Motor neuron (in vitro differentiated cells): ENCODE data around the gene ACAD8. TPM values are rescaled to one million over a fixed set of nuclear protein-coding genes. Genes with fewer than 3 reads are reported as not detected.

Source experiments
- ATAC-seq, 8 experiments: fragments of 200-7000 bp; cut with Tn5 transposase; replicated peaks in 6 of 8; 2 replicates each; pipeline ENCODE4 v1.8.0; 2021; ENCODE audit warnings: mild to moderate bottlenecking in 8 of 8, moderate library complexity in 8 of 8
- H3K27ac ChIP-seq, 2 donors: fragments of 250-450 bp; sonication (Bioruptor Pico); 2 replicates each; pipeline ENCODE4 v1.9.0; 2021; ENCODE audit warnings: antibody characterized with exemption in 2 of 2, mild to moderate bottlenecking in 2 of 2, moderate library complexity in 1 of 2
- H3K4me1 ChIP-seq, 2 donors: fragments of 250-450 bp; sonication (Bioruptor Pico); replicated peaks in 1 of 2; 2 replicates each; pipeline ENCODE4 v1.6.1; 2021; ENCODE audit warnings: antibody characterized with exemption in 2 of 2, mild to moderate bottlenecking in 2 of 2, moderate library complexity in 1 of 2
- H3K4me3 ChIP-seq, 5 donors: fragments of 250-450 bp; sonication (Bioruptor Pico); 2 replicates each; pipeline ENCODE4 v1.9.0; 2021; ENCODE audit warnings: antibody characterized with exemption in 5 of 5, mild to moderate bottlenecking in 5 of 5, moderate library complexity in 4 of 5
- WGBS, 10 experiments: fragments of 450-650 bp; shearing (Covaris generic); methylation state at CpG; one replicate each; pipeline ENCODE4 v1.0.0; 2022; 5-methylcytosine and 5-hydroxymethylcytosine counted together
- in situ Hi-C, 9 experiments: fragments of 400-800 bp; cut with MboI; loops; one replicate each; pipeline ENCODE4 v1.15.0; 2021; ENCODE audit warnings: low sequenced_read_pairs in 9 of 9, low pct_unique_long_range_greater_than_20kb in 2 of 9; ENCODE audit not compliant: unreplicated experiment in 9 of 9
- total RNA-seq, 8 experiments: library from RNA; unstranded; fragments of 300-600 nt; gene quantifications; 2 replicates each; pipeline versions ENCODE4 v1.2.3 to v1.2.4, GENCODE V29; 2022

ACAD8 gene
- total RNA-seq, 8 experiments from 2014 or later, result 21.4 to 45.0 (median 28.2) TPM

DNA sequence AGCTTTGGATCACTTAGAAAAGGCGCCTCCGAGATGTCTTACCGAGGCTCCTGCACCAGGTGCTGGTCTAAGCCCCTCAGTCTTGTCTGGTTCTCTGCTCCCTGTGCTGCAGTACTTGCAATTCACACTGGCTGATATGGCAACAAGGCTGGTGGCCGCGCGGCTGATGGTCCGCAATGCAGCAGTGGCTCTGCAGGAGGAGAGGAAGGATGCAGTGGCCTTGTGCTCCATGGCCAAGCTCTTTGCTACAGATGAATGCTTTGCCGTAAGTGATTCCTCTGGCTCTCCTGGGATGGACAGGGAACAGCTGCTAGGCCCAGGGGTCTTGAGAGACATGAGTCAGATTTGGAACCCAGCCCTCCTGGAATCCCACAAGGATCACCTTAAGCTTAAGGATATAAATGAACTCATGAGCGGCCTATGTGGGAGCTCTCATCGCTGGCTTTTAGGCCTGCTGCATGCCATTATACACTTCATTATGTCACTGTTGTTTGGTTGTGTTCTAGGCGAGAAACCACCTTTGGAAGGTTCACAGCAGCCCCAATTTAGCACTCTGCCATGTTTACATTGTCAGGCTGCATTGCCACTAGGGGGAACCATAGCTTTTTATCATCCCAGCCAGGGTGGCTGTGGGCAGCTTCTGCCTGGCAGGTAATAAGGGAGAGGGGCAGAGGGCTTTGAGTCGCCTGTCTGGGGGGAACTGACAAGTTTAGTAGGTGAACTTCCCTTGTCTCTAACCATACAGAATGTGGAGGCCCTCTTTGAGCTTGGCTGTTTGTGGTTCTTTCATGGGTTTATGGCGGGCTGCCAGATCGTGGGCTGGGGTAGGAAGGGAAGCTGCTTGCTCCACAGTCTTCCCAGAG, 8.5 kb downstream of the ACAD8 start:
- H3K27ac ChIP-seq, result no peak overlapping the region
- WGBS, 10 experiments, result 72 to 100% (median 84%) methylated on average over 1 to 9 of the region's 14 CpGs; no CpG with 5 or more reads in 2 of the 10 experiments
- H3K4me1 ChIP-seq, result no peaks in the 10 kb centered on the region
- in situ Hi-C loops, result no loop called here
- peak in 3 of 8 experiments; percentile 36 to 50 (median 45) for ATAC-seq
- H3K4me3 ChIP-seq, result no peak overlapping the region

- in situ Hi-C loops, result no loop called here
- Histone ChIP-seq H3K4me1 (peaks cover 0 to 6% of the 10 kb centered on the region in 2 donors), H3K4me3 (no peak overlapping the region), H3K27ac (no peak overlapping the region)
- WGBS, 10 experiments, result 30 to 100% (median 91%) methylated on average over 1 to 7 of the region's 7 CpGs
- ATAC-seq, result peak in 3 of 8 experiments; percentile 10 to 52 (median 51)
Measured at GRCh38 chr11:134264966-134265764, 11.8 kb downstream of the ACAD8 start.

DNA sequence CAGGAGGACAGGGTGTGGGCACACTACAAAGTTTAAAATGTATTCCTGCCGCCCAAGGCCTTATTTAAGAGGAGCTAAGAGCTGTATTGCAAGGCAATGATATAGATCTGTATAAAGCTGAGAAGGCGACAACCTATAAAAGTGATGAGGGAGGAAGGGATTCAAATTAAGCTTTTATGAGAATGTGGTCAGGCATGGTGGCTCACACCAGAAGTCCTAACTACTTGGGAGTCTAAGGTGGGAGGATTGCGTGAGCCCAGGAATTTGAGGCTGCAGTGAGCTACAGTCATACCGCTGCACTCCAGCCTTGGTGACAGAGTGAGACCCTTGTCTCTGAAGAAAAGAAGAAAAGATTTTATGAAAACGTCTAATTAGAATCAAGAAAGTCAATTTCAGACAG, 13.1 kb downstream of the ACAD8 start:
- peak in 3 of 8 experiments; percentile 17 to 30 (median 21) for ATAC-seq
- Histone ChIP-seq H3K4me1 (peaks cover 0 to 6% of the 10 kb centered on the region in 2 donors), H3K27ac (no peak overlapping the region), H3K4me3 (no peak overlapping the region)
- in situ Hi-C loops, result no loop called here
- WGBS, 10 experiments, result 11 to 98% (median 92%) methylated on average over 1 to 5 of the region's 5 CpGs

GRCh38 chr11:134266841-134267251, 13.5 kb downstream of the ACAD8 start:
- 0 to 100% (median 68%) methylated on average over 1 to 3 of the region's 3 CpGs for WGBS, 10 experiments
- peak in 3 of 8 experiments; percentile 87 to 96 (median 96) for ATAC-seq
- H3K27ac ChIP-seq, result no peak overlapping the region
- in situ Hi-C loops, result no loop called here
- H3K4me3 ChIP-seq, result no peak overlapping the region
- H3K4me1 ChIP-seq, result peaks cover 0 to 6% of the 10 kb centered on the region in 2 donors

DNA sequence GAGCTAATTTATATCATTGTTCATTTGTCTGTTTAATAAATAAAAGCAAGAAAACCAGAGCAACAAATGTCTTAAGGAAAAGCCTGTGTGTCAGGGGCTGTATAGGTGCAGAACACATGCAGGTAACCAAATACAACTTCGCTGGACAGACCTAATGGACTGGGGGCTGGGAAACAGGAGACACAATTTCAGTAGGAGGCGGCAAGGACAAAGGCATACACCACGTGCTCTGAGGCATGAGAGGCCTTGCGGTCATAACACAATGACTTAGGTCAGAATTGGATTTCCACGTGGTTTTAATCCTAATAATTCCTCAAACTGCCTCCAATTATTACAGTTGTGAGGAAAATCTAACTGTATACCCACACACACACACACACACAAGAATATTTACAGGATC, 14.1 kb downstream of the ACAD8 start:
- no peak for ATAC-seq
- H3K4me1 ChIP-seq, result peaks cover 1 to 6% of the 10 kb centered on the region in 2 donors
- no peak overlapping the region for H3K27ac ChIP-seq
- 0 to 100% (median 61%) methylated on average over 1 to 5 of the region's 5 CpGs; no CpG with 5 or more reads in 1 of the 10 experiments for WGBS, 10 experiments
- no peak overlapping the region for H3K4me3 ChIP-seq
- in situ Hi-C loops, result no loop called here

DNA sequence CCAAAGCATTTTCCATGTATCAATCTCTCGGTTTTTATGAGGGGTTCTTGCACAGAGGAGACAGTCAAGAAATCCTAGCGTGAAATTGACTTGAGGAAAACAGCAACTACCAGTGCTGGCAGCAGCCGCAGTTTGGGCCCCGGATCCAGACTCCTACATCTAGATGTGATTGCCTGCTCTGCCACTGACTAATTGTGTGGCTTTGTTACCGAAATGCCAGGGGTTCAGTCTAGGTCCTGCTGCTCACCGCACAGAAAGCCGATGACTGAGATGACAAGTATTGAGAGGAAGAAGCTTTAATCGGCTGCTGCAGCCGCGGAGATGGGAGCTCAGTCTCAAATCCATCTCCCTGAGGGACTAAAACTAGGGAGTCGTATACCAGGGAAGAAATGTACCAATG, 14.6 kb downstream of the ACAD8 start:
- Histone ChIP-seq H3K27ac (no peak overlapping the region), H3K4me3 (no peak overlapping the region), H3K4me1 (peaks cover 6 to 11% of the 10 kb centered on the region in 2 donors)
- in situ Hi-C loops, result no loop called here
- WGBS, 10 experiments, result 80 to 98% (median 89%) methylated on average over 5 to 11 of the region's 11 CpGs; no CpG with 5 or more reads in 2 of the 10 experiments
- ATAC-seq, result no peak

DNA sequence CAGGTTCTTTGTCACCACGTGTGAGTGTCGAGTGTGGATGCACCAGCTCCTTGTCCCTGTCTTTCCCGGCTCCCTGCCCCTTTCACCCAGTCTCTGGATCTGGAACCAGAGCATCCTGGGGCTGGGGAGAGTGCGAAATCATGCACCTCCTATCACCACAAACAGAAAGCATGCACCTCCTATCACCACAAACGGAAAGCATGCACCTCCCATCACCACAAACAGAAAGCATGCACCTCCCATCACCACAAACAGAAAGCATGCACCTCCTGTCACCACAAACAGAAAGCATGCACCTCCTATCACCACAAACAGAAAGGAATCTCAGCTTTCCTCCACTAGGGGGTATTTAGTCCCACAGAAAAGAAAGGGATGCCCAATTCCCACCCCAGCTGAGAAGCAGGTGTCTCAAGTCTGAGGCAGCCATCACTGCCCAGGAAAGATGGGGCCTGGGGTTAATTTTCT, 16.9 kb downstream of the ACAD8 start:
- Histone ChIP-seq H3K4me3 (no peak overlapping the region), H3K4me1 (peaks cover 6 to 16% of the 10 kb centered on the region in 2 donors), H3K27ac (no peak overlapping the region)
- WGBS, 10 experiments, result 33 to 80% (median 60%) methylated on average over 1 to 3 of the region's 5 CpGs; no CpG with 5 or more reads in 5 of the 10 experiments
- in situ Hi-C loops, result no loop called here
- ATAC-seq, result peak in 1 of 8 experiments; percentile 15

GRCh38 chr11:134271978-134272377, 18.6 kb downstream of the ACAD8 start:
- H3K4me1 ChIP-seq, result peaks cover 9 to 16% of the 10 kb centered on the region in 2 donors
- no peak overlapping the region for H3K4me3 ChIP-seq
- 80 to 100% (median 93%) methylated on average over 1 to 3 of the region's 4 CpGs; no CpG with 5 or more reads in 3 of the 10 experiments for WGBS, 10 experiments
- in situ Hi-C loops, result no loop called here
- no peak overlapping the region for H3K27ac ChIP-seq
- ATAC-seq, result no peak

DNA sequence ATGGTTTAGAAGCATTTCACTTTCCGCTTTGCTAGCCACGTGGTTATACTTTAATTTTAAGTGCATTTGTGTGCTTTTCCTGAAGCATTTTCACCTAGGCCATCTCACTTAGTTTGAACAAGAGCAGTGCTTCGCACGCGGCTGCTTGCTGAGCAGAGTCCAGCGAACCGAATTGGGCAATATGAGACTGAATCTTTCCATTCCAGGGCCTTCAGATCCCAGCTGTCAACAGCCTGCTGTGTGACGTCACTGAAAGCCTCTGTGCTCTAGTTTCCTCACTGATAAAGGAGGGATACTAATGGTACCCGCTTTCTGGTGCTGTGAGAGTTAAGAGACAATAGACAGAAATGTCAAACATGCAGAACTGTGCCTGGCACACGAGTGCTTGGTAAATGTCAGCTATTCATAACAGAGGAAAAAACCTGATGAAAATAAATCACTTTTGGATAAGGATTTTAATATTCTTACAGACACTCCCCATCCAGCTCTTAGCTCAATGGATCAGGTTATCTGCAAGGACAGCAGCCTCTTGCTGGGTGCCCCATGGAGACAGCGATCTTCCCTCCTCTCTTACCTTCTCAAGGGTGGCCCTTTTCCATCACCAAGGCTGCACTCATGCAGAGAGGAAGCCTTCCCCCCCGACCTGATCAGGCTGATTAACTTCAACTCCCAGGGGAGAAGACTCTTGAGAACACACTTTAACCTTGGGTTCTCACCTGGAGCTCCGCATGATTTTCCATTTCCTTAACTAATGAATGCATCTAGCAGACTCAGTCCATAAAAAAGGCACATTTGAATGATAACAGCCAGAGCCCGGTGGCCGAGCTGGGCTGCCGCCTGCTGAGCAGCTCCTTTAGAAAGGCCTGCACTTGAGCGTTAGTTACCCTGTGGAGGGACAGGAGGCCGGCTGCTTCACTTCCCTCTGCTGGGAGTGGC, 19.3 kb downstream of the ACAD8 start:
- 0 to 70% (median 36%) methylated on average over 1 to 11 of the region's 18 CpGs for WGBS, 10 experiments
- in situ Hi-C loops, result no loop called here
- no peak overlapping the region for H3K27ac ChIP-seq
- ATAC-seq, result peak in 4 of 8 experiments; percentile 10 to 33 (median 28)
- H3K4me3 ChIP-seq, result peak overlapping the region in 1 of 5 donors; percentile 14
- H3K4me1 ChIP-seq, result peaks cover 9 to 12% of the 10 kb centered on the region in 2 donors

- WGBS, 10 experiments, result 5 to 50% (median 9%) methylated on average over 1 to 3 of the region's 3 CpGs; no CpG with 5 or more reads in 1 of the 10 experiments
- peak overlapping the region in 1 of 5 donors; percentile 14 for H3K4me3 ChIP-seq
- H3K4me1 ChIP-seq, result peaks cover 9% of the 10 kb centered on the region in 2 donors
- no peak for ATAC-seq
- no peak overlapping the region for H3K27ac ChIP-seq
- in situ Hi-C loops, result no loop called here
Measured at GRCh38 chr11:134273317-134273712, 19.9 kb downstream of the ACAD8 start.

DNA sequence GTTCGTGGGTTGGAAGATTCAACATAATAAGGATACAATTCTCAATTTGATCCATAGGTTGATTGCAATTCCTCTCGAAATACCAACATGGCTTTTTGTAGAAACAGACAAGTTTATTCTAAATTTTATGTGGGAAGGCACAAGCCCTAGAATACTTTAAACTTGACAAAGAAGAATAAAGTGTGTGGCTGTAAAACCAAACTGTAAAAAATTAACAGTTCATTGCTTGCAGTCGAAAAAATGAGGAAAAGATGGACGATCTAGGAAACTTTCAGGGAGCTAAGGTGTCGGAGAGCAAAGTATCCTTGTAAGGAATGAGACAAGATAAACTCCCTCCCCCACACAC, 21.8 kb downstream of the ACAD8 start:
- H3K4me3 ChIP-seq, result peak overlapping the region; percentile 21 to 42 (median 32)
- in situ Hi-C loops, result no loop called here
- WGBS, 10 experiments, result 6 to 46% (median 14%) methylated on average over 3 to 5 of the region's 5 CpGs
- no peak for ATAC-seq
- no peak overlapping the region for H3K27ac ChIP-seq
- peaks cover 9% of the 10 kb centered on the region in 2 donors for H3K4me1 ChIP-seq
